ENCODE data around the gene LHFPL3. TPM values are rescaled to one million over a fixed set of nuclear protein-coding genes. Genes with fewer than 3 reads are reported as not detected.
A peak's percentile ranks its signal among the peaks of the same experiment; 100 is the strongest.

The LHFPL3 gene
- total and polyA plus RNA-seq, 2 of the 13 experiments (the other 11 are each of a cell fraction or from before 2014, with no cell fraction given) = not detected

GRCh38 chr7:104921596-104921995 lies 593.2 kb downstream of the LHFPL3 start (continued):
- no peak for TF ChIP-seq RELA (CRISPR knock-in tag; IDR thresholded peaks at IDR 0.05)
- no peak for TF ChIP-seq ATF5 (CRISPR knock-in tag; IDR thresholded peaks at IDR 0.05; ENCODE audit: low read depth)
- no peak for TF ChIP-seq ZNF484 (CRISPR knock-in tag; IDR thresholded peaks at IDR 0.05; ENCODE audit: borderline replicate concordance, low read depth)
- no peak for TF ChIP-seq ZNF513 (CRISPR knock-in tag; conservative IDR thresholded peaks at IDR 0.05)
- TF ChIP-seq ELF1 (CRISPR knock-in tag; IDR thresholded peaks at IDR 0.05) = no peak
- TF ChIP-seq YY1 (IDR thresholded peaks at IDR 0.05; ENCODE audit: insufficient read depth, insufficient replicate concordance, low read depth, low read length) = no peak
- no peak for TF ChIP-seq ZNF841 (CRISPR knock-in tag; IDR thresholded peaks at IDR 0.05; ENCODE audit: borderline replicate concordance)

- no peak for ATAC-seq
- CTCF ChIA-PET (ENCODE audit: low intra/inter-chr PET ratio, low total read pairs) = interaction anchor here (1.2 to 1.8 kb wide), 3 partner anchors 38 to 507 kb away, joined by 4 to 6 read pairs (median 4); no protein-coding TSS in a partner anchor
- POLR2A ChIA-PET = no interaction called here
- no peak overlapping the region for H3K27ac ChIP-seq (ENCODE audit: extremely low read length, insufficient read depth, low read length)
- intact Hi-C loops (cut with micrococcal nuclease; ENCODE audit: unreplicated experiment) = loop anchor here (1.0 to 5.0 kb wide), 4 partner anchors 61 to 667 kb away; no protein-coding TSS in a partner anchor
- peak overlapping the region; percentile 52; the same call in 1 of the 2 replicates for H3K4me2 ChIP-seq (ENCODE audit: low read depth, low read length)
- no TSS peak for BruUV-seq (replicated peaks)
- H3K4me3 ChIP-seq (replicated peaks in 1 of 3; ENCODE audit: insufficient read depth in 1 of 3, low read depth in 2 of 3, low read length in 3 of 3) = no peak overlapping the region
- no peaks in the 10 kb centered on the region for H3K79me2 ChIP-seq (ENCODE audit: insufficient read depth, low read length)
- H3K27me3 ChIP-seq (ENCODE audit: control insufficient read depth in 1 of 2, insufficient read depth in 2 of 2, low read length in 2 of 2) = no peaks in the 10 kb centered on the region
- 11% methylated on average over 5 of the region's 5 CpGs for whole genome bisulfite sequencing (ENCODE audit: low lambda C conversion rate)
- H2AFZ ChIP-seq (ENCODE audit: low read length) = no peak overlapping the region
- H3K9ac ChIP-seq (ENCODE audit: insufficient read depth, low read depth, low read length) = no peak overlapping the region
- in situ Hi-C loops (cut with HindIII; ENCODE audit: extremely low pct_ligation_motif_present, low pct_unique_long_range_greater_than_20kb) = no loop called here
- no peaks in the 10 kb centered on the region for H4K20me1 ChIP-seq (ENCODE audit: insufficient read depth, low read length)
- FAIRE-seq = no peak
- DNase-seq (ENCODE audit: low spot score) = no peak
- H3K4me1 ChIP-seq (ENCODE audit: insufficient read depth, low read length) = peaks cover 25% of the 10 kb centered on the region
- H3K36me3 ChIP-seq (replicated peaks in 1 of 2; ENCODE audit: control insufficient read depth in 1 of 2, insufficient read depth in 2 of 2, low read length in 2 of 2) = no peaks in the 10 kb centered on the region
- no peaks in the 10 kb centered on the region for H3K9me3 ChIP-seq (ENCODE audit: low read length)
- TF ChIP-seq ZGPAT (CRISPR knock-in tag; IDR thresholded peaks at IDR 0.05) = no peak
- TF ChIP-seq SP4 (CRISPR knock-in tag; IDR thresholded peaks at IDR 0.05) = no peak
- no peak for TF ChIP-seq NFE2 (CRISPR knock-in tag; IDR thresholded peaks at IDR 0.05)
- no peak for TF ChIP-seq ZBTB26 (CRISPR knock-in tag; IDR thresholded peaks at IDR 0.05; ENCODE audit: borderline replicate concordance)
- TF ChIP-seq ASH2L (IDR thresholded peaks at IDR 0.05; ENCODE audit: insufficient read length, low read depth, low read length) = no peak
- TF ChIP-seq ZNF468 (CRISPR knock-in tag; IDR thresholded peaks at IDR 0.05) = no peak
Measured at GRCh38 chr7:104922182-104923009, 594.0 kb downstream of the LHFPL3 start.
